ENCODE data around the gene CYB5A. TPM values are rescaled to one million over a fixed set of nuclear protein-coding genes. Genes with fewer than 3 reads are reported as not detected.
A peak's percentile ranks its signal among the peaks of the same experiment; 100 is the strongest.
"Not testable (repeated sequence)": the region's sequence is repeated elsewhere in the genome, so short reads cannot be mapped to it uniquely, and the experiment has no call there.

Gene CYB5A, protein sequence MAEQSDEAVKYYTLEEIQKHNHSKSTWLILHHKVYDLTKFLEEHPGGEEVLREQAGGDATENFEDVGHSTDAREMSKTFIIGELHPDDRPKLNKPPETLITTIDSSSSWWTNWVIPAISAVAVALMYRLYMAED
- total RNA-seq = 10 to 100 TPM; 77.8 to 78.3 TPM

DNA sequence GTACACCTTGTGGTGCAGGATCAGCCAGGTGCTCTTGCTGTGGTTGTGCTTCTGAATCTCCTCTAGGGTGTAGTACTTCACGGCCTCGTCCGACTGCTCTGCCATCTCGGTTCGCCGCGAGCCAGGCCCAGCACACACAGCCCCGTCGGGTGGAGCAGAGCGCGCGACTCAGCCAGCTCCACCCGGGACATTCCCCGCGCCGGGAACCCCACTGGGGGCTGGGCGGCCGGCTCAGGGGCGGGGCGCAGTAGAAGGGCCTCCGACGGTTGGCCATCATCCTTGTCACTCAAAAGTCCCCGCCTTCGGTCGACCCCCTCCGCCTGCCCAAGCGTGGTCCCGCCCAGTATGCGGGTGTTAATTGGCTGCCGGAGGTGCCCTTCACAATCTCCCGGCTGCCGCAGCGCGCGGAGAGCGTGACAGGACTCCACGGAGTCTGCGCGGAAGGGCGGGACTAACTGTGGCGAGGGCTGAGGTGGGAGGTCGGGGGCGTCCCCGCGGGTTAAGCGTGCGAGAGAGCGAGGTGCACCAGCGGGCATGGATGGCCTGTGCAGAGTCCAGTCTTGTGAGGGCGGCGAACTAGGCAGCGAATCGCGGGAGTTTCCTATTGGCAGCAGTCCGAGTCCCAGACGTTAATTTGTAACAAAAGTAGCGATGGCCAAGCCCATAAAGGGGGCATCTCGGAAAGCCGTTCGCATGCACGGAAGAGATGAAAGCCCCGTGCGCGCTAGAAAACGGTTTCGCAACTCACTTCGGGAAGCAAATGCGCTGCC is at the start of gene CYB5A:
Gene CYB5A (minus strand): TSS at position 193 of the 770 bp plus-strand sequence. CDS start 88 bp downstream, at position 105.
- Mint-ChIP-seq H3K4me3 (no peak within 1 kb of the TSS), H3K9me3 (no peaks in the 10 kb centered on the region), H3K27me3 (ENCODE audit: low read depth) (no peaks in the 10 kb centered on the region), H3K36me3 (ENCODE audit: low read depth) (peaks cover 5% of the 10 kb centered on the region), H3K4me1 (ENCODE audit: low read depth) (peaks cover 20% of the 10 kb centered on the region), H3K27ac (peak within 1 kb of the TSS; percentile 59)
- CTCF ChIA-PET = interaction anchor here (1.0 kb wide), 1 partner anchor 19 kb away, joined by 4 read pairs; no protein-coding TSS in a partner anchor
- peak; percentile 99 for DNase-seq
- intact Hi-C loops (cut with micrococcal nuclease) = loop anchor here (1.0 to 5.0 kb wide), 7 partner anchors 45 to 915 kb away; partner anchors contain the start of genes PTGR3, TIMM21 and ZNF407

DNA sequence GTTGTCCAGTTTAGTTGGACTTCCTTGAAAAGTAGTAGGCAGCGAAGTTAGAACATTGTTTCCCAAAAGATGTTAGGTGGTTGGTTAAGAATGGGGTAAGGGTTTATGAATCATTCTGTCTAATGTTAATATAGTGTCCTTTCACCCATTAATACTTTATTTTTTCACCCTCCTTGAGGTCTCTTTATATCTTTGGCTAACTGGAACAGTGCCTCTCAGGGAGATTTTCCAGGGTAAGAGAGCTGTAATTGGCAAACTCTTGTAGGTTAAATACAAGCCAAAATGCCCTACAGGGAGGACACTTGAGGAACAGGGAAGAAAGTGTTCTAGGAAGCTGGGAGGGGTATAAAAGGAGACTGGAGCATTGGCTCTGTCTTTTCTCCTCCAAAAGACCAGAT is 46.1 kb upstream of the CYB5A start:
- no peak for DNase-seq
- Mint-ChIP-seq H3K9me3 (no peaks in the 10 kb centered on the region), H3K4me3 (no peak overlapping the region), H3K27me3 (ENCODE audit: low read depth) (peaks cover 2% of the 10 kb centered on the region), H3K4me1 (ENCODE audit: low read depth) (no peaks in the 10 kb centered on the region), H3K27ac (no peak overlapping the region), H3K36me3 (ENCODE audit: low read depth) (no peaks in the 10 kb centered on the region)
- CTCF ChIA-PET = interaction anchor here (1.0 to 1.4 kb wide), 2 partner anchors 141 to 212 kb away, joined by 3 to 4 read pairs; no protein-coding TSS in a partner anchor
- intact Hi-C loops (cut with micrococcal nuclease) = no loop called here

DNA sequence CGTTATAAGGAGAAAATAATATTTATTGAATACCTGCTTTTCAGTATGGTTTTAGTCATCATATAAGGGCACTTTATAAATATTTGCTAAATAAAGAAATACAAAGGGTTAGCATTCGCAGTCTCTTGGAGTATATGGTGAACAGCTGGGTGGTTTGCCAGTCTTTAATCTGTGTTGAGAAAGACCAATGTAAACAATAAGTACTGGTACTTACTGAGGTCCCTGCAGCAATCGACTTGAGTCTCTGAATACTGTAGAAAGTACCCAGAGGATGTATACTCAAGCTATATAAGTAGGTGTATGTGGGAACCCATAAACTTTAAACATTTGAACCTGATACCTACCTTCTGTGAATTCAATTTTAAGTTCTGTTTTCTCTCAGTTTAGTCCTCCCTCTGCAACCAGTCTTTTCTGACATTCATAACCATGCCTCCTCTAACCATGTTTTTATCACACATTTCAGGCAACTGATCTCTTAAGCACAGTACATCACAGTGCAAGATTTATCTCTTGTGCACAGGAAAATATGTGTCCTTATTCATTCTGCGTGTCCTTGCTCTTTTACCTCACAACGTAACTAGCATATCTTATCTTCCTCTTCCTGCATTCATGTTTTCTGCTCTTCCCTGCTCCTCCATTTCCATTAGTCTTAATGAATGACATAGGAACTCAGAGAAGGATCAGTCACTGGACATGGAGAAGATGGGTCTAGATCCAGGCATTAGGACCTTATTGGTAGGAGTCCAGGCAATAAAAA is 45.6 kb upstream of the CYB5A start:
- DNase-seq = no peak
- Mint-ChIP-seq H3K9me3 (no peaks in the 10 kb centered on the region), H3K4me1 (ENCODE audit: low read depth) (no peaks in the 10 kb centered on the region), H3K36me3 (ENCODE audit: low read depth) (no peaks in the 10 kb centered on the region), H3K27ac (no peak overlapping the region), H3K4me3 (no peak overlapping the region), H3K27me3 (ENCODE audit: low read depth) (peaks cover 2% of the 10 kb centered on the region)
- CTCF ChIA-PET = interaction anchor here (1.0 kb wide), 1 partner anchor 140 kb away, joined by 4 read pairs; no protein-coding TSS in a partner anchor
- intact Hi-C loops (cut with micrococcal nuclease) = no loop called here

DNA sequence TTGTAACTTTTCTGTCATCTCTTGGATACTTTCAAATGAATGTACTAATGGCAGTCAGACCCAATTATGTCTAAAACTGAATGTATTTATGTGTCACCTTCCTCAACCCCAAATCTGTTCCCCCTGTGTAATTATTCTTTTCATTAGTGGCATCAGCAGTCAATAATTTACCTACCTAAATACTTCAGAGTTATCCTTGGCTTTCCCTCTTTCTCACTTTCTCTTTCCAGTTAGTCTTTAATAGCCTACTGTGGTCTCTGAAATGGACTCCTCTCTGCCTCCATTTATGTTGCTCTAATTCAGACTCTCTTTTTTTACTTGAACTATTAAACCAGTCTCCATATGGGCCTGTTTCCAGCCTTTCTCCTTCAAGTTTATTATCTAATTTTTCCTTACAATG is 44.9 kb upstream of the CYB5A start:
- intact Hi-C loops (cut with micrococcal nuclease) = no loop called here
- H3K27me3 Mint-ChIP-seq (ENCODE audit: low read depth) = peaks cover 2% of the 10 kb centered on the region

DNA sequence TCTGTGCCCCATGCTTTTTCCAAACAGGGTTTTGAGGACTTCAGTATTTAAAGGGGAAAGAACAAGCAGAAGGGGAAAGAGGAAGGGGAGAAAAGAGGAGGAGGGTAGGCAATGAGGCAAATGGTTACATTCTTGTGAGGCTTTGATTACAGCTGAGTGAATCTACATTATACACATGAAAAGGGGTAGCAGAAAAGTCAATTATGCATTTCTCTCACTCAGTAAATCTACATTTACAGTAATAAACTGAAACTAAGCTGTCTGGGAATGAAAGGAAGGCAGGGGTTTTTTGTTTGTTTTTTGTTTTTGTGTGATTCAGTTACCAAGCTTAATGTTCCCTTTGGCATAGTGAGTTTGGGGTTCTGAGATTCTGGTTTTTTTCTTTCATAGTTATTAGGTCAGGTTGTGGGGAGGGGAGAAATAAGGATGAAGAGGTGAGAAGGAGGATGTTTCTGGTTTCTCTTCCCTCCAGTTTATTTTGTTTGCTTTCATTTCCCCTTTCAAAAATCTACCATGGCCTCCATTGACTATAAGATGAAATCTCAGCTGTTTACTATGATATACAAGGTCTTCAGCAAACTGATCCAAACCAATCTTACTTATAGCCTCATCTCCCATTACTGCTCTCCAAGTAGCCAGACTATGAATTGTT is 42.6 kb upstream of the CYB5A start:
- no peaks in the 10 kb centered on the region for H3K36me3 Mint-ChIP-seq (ENCODE audit: low read depth)
- H3K27ac Mint-ChIP-seq = no peak overlapping the region
- intact Hi-C loops (cut with micrococcal nuclease) = no loop called here
- CTCF ChIA-PET = interaction anchor here (0.9 to 1.2 kb wide), 2 partner anchors 135 to 137 kb away, joined by 3 read pairs; no protein-coding TSS in a partner anchor
- H3K4me3 Mint-ChIP-seq = no peak overlapping the region
- DNase-seq = no peak
- H3K4me1 Mint-ChIP-seq (ENCODE audit: low read depth) = no peaks in the 10 kb centered on the region
- H3K9me3 Mint-ChIP-seq = no peaks in the 10 kb centered on the region
- H3K27me3 Mint-ChIP-seq (ENCODE audit: low read depth) = peaks cover 6% of the 10 kb centered on the region

More for the DNA sequence above, 44.9 kb upstream of the CYB5A start:
- Mint-ChIP-seq H3K27ac (no peak overlapping the region), H3K36me3 (ENCODE audit: low read depth) (no peaks in the 10 kb centered on the region), H3K4me1 (ENCODE audit: low read depth) (no peaks in the 10 kb centered on the region), H3K4me3 (no peak overlapping the region), H3K9me3 (no peaks in the 10 kb centered on the region)
- no peak for DNase-seq
- CTCF ChIA-PET = no interaction called here

DNA sequence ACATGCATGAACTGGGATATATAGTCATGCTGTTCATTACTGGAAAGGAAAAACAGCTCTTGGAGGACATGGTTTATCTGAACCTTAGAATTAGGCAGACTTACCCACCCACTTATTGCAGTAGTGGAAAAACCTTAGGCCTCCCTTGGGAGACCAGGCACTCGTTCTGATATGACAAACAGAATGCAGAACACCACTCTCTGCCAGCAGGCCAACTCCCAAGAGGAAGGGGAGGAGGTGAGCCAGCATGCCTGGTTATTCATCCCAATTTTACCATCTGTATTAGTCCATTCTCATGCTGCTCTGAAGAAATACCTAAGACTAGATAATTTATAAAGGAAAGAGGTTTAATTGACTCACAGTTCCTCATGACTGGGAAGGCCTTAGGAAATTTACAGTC is 41.3 kb upstream of the CYB5A start:
- Mint-ChIP-seq H3K4me3 (no peak overlapping the region), H3K27ac (no peak overlapping the region), H3K27me3 (ENCODE audit: low read depth) (peaks cover 6% of the 10 kb centered on the region), H3K36me3 (ENCODE audit: low read depth) (no peaks in the 10 kb centered on the region), H3K4me1 (ENCODE audit: low read depth) (no peaks in the 10 kb centered on the region), H3K9me3 (no peaks in the 10 kb centered on the region)
- intact Hi-C loops (cut with micrococcal nuclease) = no loop called here
- DNase-seq = no peak
- CTCF ChIA-PET = no interaction called here

DNA sequence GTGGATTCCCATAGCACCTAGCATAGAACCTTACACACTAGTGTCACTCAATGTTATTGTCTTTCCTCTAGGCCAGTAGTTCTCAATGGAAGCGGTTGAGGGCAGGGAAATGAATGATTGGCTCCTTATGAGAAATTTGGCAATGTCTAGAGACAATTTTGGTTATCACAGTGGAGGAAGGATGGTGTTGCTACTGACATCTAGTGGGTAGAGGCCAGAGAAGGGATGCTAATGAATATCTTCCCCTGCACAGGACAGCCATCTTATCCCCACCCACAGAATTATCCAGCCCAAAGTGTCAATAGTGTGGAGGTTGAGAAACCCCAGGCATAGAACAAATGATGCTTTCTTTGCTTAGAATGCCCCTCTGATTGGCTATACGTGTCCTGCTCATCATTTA is 39.6 kb upstream of the CYB5A start:
- Mint-ChIP-seq H3K36me3 (ENCODE audit: low read depth) (no peaks in the 10 kb centered on the region), H3K9me3 (no peaks in the 10 kb centered on the region), H3K27me3 (ENCODE audit: low read depth) (peaks cover 6% of the 10 kb centered on the region), H3K27ac (no peak overlapping the region), H3K4me3 (no peak overlapping the region), H3K4me1 (ENCODE audit: low read depth) (no peaks in the 10 kb centered on the region)
- DNase-seq = no peak
- CTCF ChIA-PET = interaction anchor here (1.0 kb wide), 1 partner anchor 10 kb away, joined by 3 read pairs; no protein-coding TSS in a partner anchor
- intact Hi-C loops (cut with micrococcal nuclease) = loop anchor here (1.0 kb wide), 1 partner anchor 135 kb away; no protein-coding TSS in a partner anchor

DNA sequence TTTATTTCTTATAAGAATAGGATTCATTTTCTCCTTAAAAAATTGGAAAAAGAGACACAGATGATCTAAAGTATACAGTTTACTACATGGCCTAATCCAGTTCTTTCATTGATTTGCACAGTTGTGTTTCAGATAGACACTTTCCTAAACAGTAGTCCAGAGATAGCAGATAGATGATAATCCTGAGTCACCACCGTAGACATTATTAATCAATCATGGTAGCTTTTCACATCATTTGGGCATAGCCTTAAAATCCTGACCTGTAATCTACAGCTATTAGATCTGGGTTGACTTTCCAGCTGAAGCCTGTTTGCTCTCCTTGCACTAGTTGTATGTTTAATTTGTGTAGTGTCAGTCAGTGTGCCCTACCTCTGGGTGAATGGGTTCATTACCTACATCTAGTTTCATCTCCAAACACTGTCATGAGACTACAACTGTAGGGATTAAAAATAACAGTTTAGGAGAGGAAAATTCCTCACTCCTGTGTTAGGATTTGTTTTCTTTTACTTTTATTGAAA is 38.0 kb upstream of the CYB5A start:
- H3K4me1 Mint-ChIP-seq (ENCODE audit: low read depth) = no peaks in the 10 kb centered on the region
- no peak overlapping the region for H3K27ac Mint-ChIP-seq
- H3K36me3 Mint-ChIP-seq (ENCODE audit: low read depth) = no peaks in the 10 kb centered on the region
- H3K27me3 Mint-ChIP-seq (ENCODE audit: low read depth) = peaks cover 6% of the 10 kb centered on the region
- intact Hi-C loops (cut with micrococcal nuclease) = no loop called here
- no peaks in the 10 kb centered on the region for H3K9me3 Mint-ChIP-seq
- CTCF ChIA-PET = interaction anchor here (0.6 to 0.8 kb wide), 2 partner anchors 12 to 222 kb away, joined by 3 read pairs; no protein-coding TSS in a partner anchor
- no peak overlapping the region for H3K4me3 Mint-ChIP-seq
- no peak for DNase-seq

DNA sequence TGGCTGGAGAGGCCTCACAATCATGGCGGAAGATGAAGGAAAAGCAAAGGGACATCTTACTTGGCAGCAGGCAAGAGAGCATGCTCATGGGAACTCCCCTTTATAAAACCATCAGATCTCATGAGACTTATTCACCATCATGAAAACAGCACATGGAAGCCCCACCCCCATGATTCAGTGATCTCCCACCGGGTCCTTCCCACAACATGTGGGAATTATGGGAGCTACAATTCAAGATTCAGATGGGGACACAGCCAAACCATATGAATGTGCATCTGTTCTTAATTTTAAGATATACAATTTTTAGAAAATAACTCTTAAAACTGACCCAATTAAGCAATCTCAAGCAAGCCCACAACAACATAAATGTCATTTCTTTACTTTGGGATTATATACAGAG is 36.4 kb upstream of the CYB5A start:
- Mint-ChIP-seq H3K27me3 (ENCODE audit: low read depth) (peaks cover 6% of the 10 kb centered on the region), H3K27ac (no peak overlapping the region), H3K9me3 (no peaks in the 10 kb centered on the region), H3K4me1 (ENCODE audit: low read depth) (no peaks in the 10 kb centered on the region), H3K36me3 (ENCODE audit: low read depth) (no peaks in the 10 kb centered on the region), H3K4me3 (no peak overlapping the region)
- no peak for DNase-seq
- intact Hi-C loops (cut with micrococcal nuclease) = no loop called here
- CTCF ChIA-PET = interaction anchor here (1.3 to 1.4 kb wide), 2 partner anchors 14 to 224 kb away, joined by 3 to 5 read pairs; no protein-coding TSS in a partner anchor

DNA sequence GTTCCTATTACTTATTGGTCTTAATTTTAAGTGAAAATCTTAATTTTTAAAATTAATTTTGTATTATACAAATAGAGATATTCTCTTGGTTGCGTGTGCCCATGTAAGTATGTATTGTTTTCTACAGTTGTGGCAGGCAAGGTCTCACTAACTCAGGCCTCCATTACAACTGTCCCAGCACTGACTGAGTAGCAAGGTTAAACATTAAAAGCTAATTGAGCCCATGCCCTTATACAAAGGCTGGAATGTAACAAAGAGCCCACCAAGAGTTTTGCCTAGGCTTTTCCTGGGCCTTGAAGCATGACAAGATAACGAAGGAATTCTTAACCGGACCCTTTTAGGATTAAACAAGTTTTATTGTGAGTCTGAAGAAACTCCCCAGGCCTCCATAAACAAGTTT is 35.0 kb upstream of the CYB5A start:
- H3K9me3 Mint-ChIP-seq; H3K4me3 Mint-ChIP-seq; DNase-seq; intact Hi-C loops (cut with micrococcal nuclease); H3K36me3 Mint-ChIP-seq (ENCODE audit: low read depth); H3K4me1 Mint-ChIP-seq (ENCODE audit: low read depth); H3K27me3 Mint-ChIP-seq (ENCODE audit: low read depth); H3K27ac Mint-ChIP-seq: not testable (repeated sequence)
- CTCF ChIA-PET = interaction anchor here (0.7 kb wide), 1 partner anchor 129 kb away, joined by 3 read pairs; no protein-coding TSS in a partner anchor

DNA sequence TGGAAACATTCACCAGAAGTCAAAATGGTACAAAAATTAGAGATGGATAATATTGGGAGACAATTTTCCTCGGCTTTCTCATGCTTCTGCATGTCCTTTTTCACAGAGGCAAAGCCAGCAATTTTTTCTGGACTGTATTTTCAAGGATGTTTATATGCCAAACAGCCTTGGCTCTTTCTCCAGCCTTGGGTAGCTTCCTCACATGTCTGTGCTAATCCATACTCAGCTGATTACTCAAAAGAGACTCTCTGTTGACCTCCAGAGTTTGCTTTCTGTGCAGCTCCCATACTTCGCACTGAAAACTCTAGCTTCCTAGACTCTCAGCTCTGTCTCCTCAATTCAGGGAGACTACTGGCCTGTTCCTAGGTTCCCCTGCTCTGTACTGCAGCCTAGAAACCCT is 34.5 kb upstream of the CYB5A start:
- intact Hi-C loops (cut with micrococcal nuclease) = no loop called here
- no peaks in the 10 kb centered on the region for H3K4me1 Mint-ChIP-seq (ENCODE audit: low read depth)
- no peaks in the 10 kb centered on the region for H3K9me3 Mint-ChIP-seq
- no peaks in the 10 kb centered on the region for H3K36me3 Mint-ChIP-seq (ENCODE audit: low read depth)
- H3K4me3 Mint-ChIP-seq = no peak overlapping the region
- H3K27ac Mint-ChIP-seq = no peak overlapping the region
- DNase-seq = no peak
- CTCF ChIA-PET = interaction anchor here (0.7 kb wide), 1 partner anchor 128 kb away, joined by 3 read pairs; no protein-coding TSS in a partner anchor
- peaks cover 5% of the 10 kb centered on the region for H3K27me3 Mint-ChIP-seq (ENCODE audit: low read depth)
